Spleen (tissue), 11 donors: ENCODE results near the gene CMTM7. TPM values are rescaled to one million over a fixed set of nuclear protein-coding genes. Genes with fewer than 3 reads are reported as not detected.

Experiments used
- DNase-seq: peaks from one replicate; pipeline ENCODE4 v3.0.0-alpha.2; 2020
- H3K27ac ChIP-seq, 8 donors: fragments of 200-600 bp; sonication (generic) in 7 of 8; 1 replicate in 4 of 8; 2 replicates in 4 of 8; pipeline versions ENCODE4 v1.5.0 to v1.8.0; 2016 to 2021; ENCODE audit warnings: inconsistent platforms in 4 of 8, mild to moderate bottlenecking in 4 of 8, moderate library complexity in 1 of 8
- H3K27me3 ChIP-seq, 7 donors: fragments of 200-600 bp; sonication (generic) in 6 of 7; replicated peaks in 1 of 7; 1 replicate in 4 of 7; 2 replicates in 3 of 7; pipeline versions ENCODE4 v1.5.0 to v1.8.0; 2016 to 2021; ENCODE audit warnings: inconsistent platforms in 3 of 7, mild to moderate bottlenecking in 1 of 7
- H3K36me3 ChIP-seq, 6 donors: fragments of 200-600 bp; sonication (generic) in 5 of 6; 1 replicate in 4 of 6; 2 replicates in 2 of 6; pipeline versions ENCODE4 v1.5.0 to v1.8.0; 2016 to 2021; ENCODE audit warnings: inconsistent platforms in 2 of 6
- H3K4me1 ChIP-seq, 6 donors: fragments of 200-600 bp; sonication (generic) in 5 of 6; 1 replicate in 3 of 6; 2 replicates in 3 of 6; pipeline versions ENCODE4 v1.5.0 to v1.8.0; 2016 to 2021; ENCODE audit warnings: inconsistent platforms in 3 of 6
- H3K4me3 ChIP-seq, 8 donors: fragments of 200-600 bp; sonication (generic) in 7 of 8; 1 replicate in 4 of 8; 2 replicates in 4 of 8; pipeline versions ENCODE4 v1.5.0 to v1.8.0; 2016 to 2021; ENCODE audit warnings: inconsistent platforms in 4 of 8, mild to moderate bottlenecking in 4 of 8, moderate library complexity in 2 of 8
- H3K9me3 ChIP-seq, 8 donors: fragments of 200-600 bp; sonication (generic) in 7 of 8; 1 replicate in 4 of 8; 2 replicates in 4 of 8; pipeline versions ENCODE4 v1.5.0 to v1.8.0; 2016 to 2021; ENCODE audit warnings: inconsistent platforms in 4 of 8
- CTCF ChIP-seq, 11 experiments: fragments of 200-600 bp in 7 of 11; fragments of 450-650 bp in 4 of 11; sonication (generic) in 4 of 11; IDR thresholded peaks in 8 of 11; conservative IDR thresholded peaks in 3 of 11; 1 replicate in 7 of 11; 2 replicates in 4 of 11; pipeline versions ENCODE4 v1.4.0 to v1.8.0; 2016 to 2021; ENCODE audit warnings: antibody characterized with exemption in 11 of 11, inconsistent platforms in 4 of 11, mild to moderate bottlenecking in 1 of 11
- POLR2A ChIP-seq, 3 donors: fragments of 450-650 bp; IDR thresholded peaks; one replicate each; pipeline ENCODE4 v1.5.1; 2017; ENCODE audit warnings: antibody characterized with exemption in 3 of 3, mild to moderate bottlenecking in 1 of 3
- POLR2AphosphoS5 ChIP-seq, 3 donors: sonication (generic); formaldehyde crosslinking; IDR thresholded peaks; one replicate each; pipeline ENCODE4 v1.5.1; 2017; ENCODE audit warnings: antibody characterized with exemption in 3 of 3
- WGBS, 5 donors: extraction: QIAGEN DNeasy Blood & Tissue Kit in 3 of 5; methylation state at CpG; one replicate each; pipeline versions ENCODE4 v1.1.5 to v1.1.7; 2013 to 2018; 5-methylcytosine and 5-hydroxymethylcytosine counted together
- intact Hi-C: fragments of 100-400 bp; cut with DNase I; formaldehyde crosslinking; loops from one replicate; pipeline ENCODE4 v1.15.0; 2023; ENCODE audit warnings: low total_unique reads
- polyA plus RNA-seq, 3 donors: library from polyadenylated mRNA; stranded (reverse); fragments of 200-250 nt; gene quantifications; one replicate each; pipeline ENCODE4 v1.2.1, GENCODE V29; 2013
- total RNA-seq, 7 donors: library from RNA; depleted of rRNA in 3 of 7; stranded (reverse); fragments of >200 nt in 3 of 7; fragmentation: NEBNext Ultra II Directional in 4 of 7; extraction: Animal tissue kit (Norgen Biotek cat#: 25700) in 4 of 7; gene quantifications; one replicate each; pipeline versions ENCODE4 v1.1.0 to v1.2.1, GENCODE V29; 2016 to 2021
- donor health status: healthy with polysubstance abuse.
- donor health status: DM: no; HTN: no; CAD: no; lungs with moderate emphysema.
- donor health status: DM: no; HTN: no; CAD: no.
- donor health status: Bipolar disorder and iron deficiency.
- donor health status: healthy.
- donor health status: DM: no; HTN: no; CAD: no.
- donor health status: DM: yes; HTN: yes; CAD: no.

The CMTM7 gene
- total and polyA plus RNA-seq, 10 donors = 27.6 to 92.0 (median 47.5) TPM

- no peak for DNase-seq
These were observed 39.1 kb upstream of the CMTM7 start for GRCh38 chr3:32352563-32352962.

GRCh38 chr3:32353351-32353750, 38.3 kb upstream of the CMTM7 start:
- Histone ChIP-seq H3K4me3 (no peak overlapping the region), H3K27me3 (no peaks in the 10 kb centered on the region), H3K27ac (no peak overlapping the region), H3K9me3 (no peaks in the 10 kb centered on the region), H3K36me3 (no peaks in the 10 kb centered on the region), H3K4me1 (peaks cover 0 to 4% (median 0%) of the 10 kb centered on the region in 6 donors)
- TF ChIP-seq POLR2A (IDR thresholded peaks at IDR 0.05) (no peak), POLR2AphosphoS5 (IDR thresholded peaks at IDR 0.05) (no peak), CTCF (IDR thresholded peaks at IDR 0.05 in 8 of 11, conservative IDR thresholded peaks at IDR 0.05 in 3 of 11) (no peak)
- no peak for DNase-seq
- WGBS, 5 donors = 94 to 99% (median 95%) methylated on average over 2 of the region's 2 CpGs
- intact Hi-C loops = no loop called here

More at GRCh38 chr3:32352563-32352962, 39.1 kb upstream of the CMTM7 start:
- Histone ChIP-seq H3K4me3 (no peak overlapping the region), H3K27ac (no peak overlapping the region), H3K36me3 (no peaks in the 10 kb centered on the region), H3K9me3 (no peaks in the 10 kb centered on the region), H3K4me1 (peaks cover 0 to 4% (median 0%) of the 10 kb centered on the region in 6 donors), H3K27me3 (no peaks in the 10 kb centered on the region)
- no peak for TF ChIP-seq CTCF (IDR thresholded peaks at IDR 0.05 in 8 of 11, conservative IDR thresholded peaks at IDR 0.05 in 3 of 11)
- TF ChIP-seq POLR2AphosphoS5 (IDR thresholded peaks at IDR 0.05) = no peak
- no peak for TF ChIP-seq POLR2A (IDR thresholded peaks at IDR 0.05)
- intact Hi-C loops = no loop called here

- Histone ChIP-seq H3K36me3 (no peaks in the 10 kb centered on the region), H3K9me3 (no peaks in the 10 kb centered on the region), H3K4me3 (no peak overlapping the region), H3K27ac (no peak overlapping the region), H3K4me1 (peaks cover 0 to 4% (median 0%) of the 10 kb centered on the region in 6 donors), H3K27me3 (no peaks in the 10 kb centered on the region)
- 70 to 87% (median 77%) methylated on average over 8 of the region's 8 CpGs for WGBS, 5 donors
- TF ChIP-seq POLR2AphosphoS5 (IDR thresholded peaks at IDR 0.05) = no peak
- TF ChIP-seq POLR2A (IDR thresholded peaks at IDR 0.05) = no peak
- TF ChIP-seq CTCF (IDR thresholded peaks at IDR 0.05 in 8 of 11, conservative IDR thresholded peaks at IDR 0.05 in 3 of 11) = no peak
- intact Hi-C loops = no loop called here
- DNase-seq = peak; percentile 1
These were observed 37.3 kb upstream of the CMTM7 start for GRCh38 chr3:32354362-32354778.

GRCh38 chr3:32355751-32356291, 35.8 kb upstream of the CMTM7 start:
- intact Hi-C loops = no loop called here

More at GRCh38 chr3:32355751-32356291, 35.8 kb upstream of the CMTM7 start:
- TF ChIP-seq POLR2A (IDR thresholded peaks at IDR 0.05) (no peak), CTCF (IDR thresholded peaks at IDR 0.05 in 8 of 11, conservative IDR thresholded peaks at IDR 0.05 in 3 of 11) (no peak), POLR2AphosphoS5 (IDR thresholded peaks at IDR 0.05) (no peak)
- H3K4me3 ChIP-seq = no peak overlapping the region
- H3K4me1 ChIP-seq = peaks cover 0 to 4% (median 0%) of the 10 kb centered on the region in 6 donors
- peak overlapping the region in 1 of 8 donors; percentile 11 for H3K27ac ChIP-seq
- H3K9me3 ChIP-seq = no peaks in the 10 kb centered on the region
- peak; percentile 1 for DNase-seq
- no peaks in the 10 kb centered on the region for H3K27me3 ChIP-seq
- 70 to 85% (median 79%) methylated on average over 8 of the region's 8 CpGs for whole genome bisulfite sequencing, 5 donors
- H3K36me3 ChIP-seq = no peaks in the 10 kb centered on the region
